Measurements from ENCODE around the gene AGO4.

GRCh38 chr1:35834218-35834617 lies 26.4 kb downstream of the AGO4 start:
- TF ChIP-seq CTCF (IDR thresholded peaks at IDR 0.05 in 2 of 3, conservative IDR thresholded peaks at IDR 0.05 in 1 of 3; ENCODE audit: borderline replicate concordance in 1 of 3, insufficient read depth in 1 of 3, low read depth in 2 of 3, low read length in 2 of 3), result no peak
- TF ChIP-seq ATF3 (IDR thresholded peaks at IDR 0.05), result no peak
